Ramos (cell line): ENCODE results near the gene AFAP1L2.

Source experiments
- in situ Hi-C: fragments of 300-500 bp; cut with MboI; formaldehyde crosslinking; loops from one replicate; pipeline ENCODE4 v1.14.3; 2022; ENCODE audit warnings: low sequenced_read_pairs; ENCODE audit not compliant: unreplicated experiment

Gene AFAP1L2

DNA sequence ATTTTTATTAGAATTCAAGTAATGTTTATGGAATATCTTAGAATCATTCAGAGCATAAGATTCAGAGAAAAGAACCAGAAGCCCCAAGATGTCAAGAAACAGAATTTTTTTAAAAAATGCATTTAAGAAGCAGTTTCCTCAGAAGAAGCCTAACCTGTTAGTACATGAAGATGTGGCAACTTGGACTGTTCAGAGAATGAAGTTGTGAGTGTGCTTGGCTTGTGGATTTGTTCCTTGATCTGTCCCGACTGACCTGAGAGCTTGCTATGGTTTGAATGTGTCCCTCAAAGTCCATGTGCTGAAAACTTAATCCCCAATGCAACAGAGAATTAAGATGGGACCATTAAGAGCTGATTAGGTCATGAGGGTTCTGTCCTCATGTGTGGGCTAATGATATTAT is 13.8 kb upstream of the AFAP1L2 start:
- in situ Hi-C loops = no loop called here

GRCh38 chr10:114412907-114413797 is 8.8 kb upstream of the AFAP1L2 start:
- in situ Hi-C loops = no loop called here

GRCh38 chr10:114408968-114409444 is 4.7 kb upstream of the AFAP1L2 start:
- in situ Hi-C loops = no loop called here

- in situ Hi-C loops = no loop called here
These were observed 4.0 kb upstream of the AFAP1L2 start for GRCh38 chr10:114408112-114408967.

GRCh38 chr10:114406455-114406854 is 2.2 kb upstream of the AFAP1L2 start:
- in situ Hi-C loops = no loop called here

GRCh38 chr10:114405011-114405350 is 679 bp upstream of the AFAP1L2 start:
- in situ Hi-C loops = no loop called here

- in situ Hi-C loops = no loop called here
These were observed 651 bp downstream of the AFAP1L2 start for GRCh38 chr10:114403541-114404161.

GRCh38 chr10:114402871-114403540 is 1.3 kb downstream of the AFAP1L2 start:
- in situ Hi-C loops = no loop called here

GRCh38 chr10:114402233-114402632 is 2.1 kb downstream of the AFAP1L2 start:
- in situ Hi-C loops = no loop called here

DNA sequence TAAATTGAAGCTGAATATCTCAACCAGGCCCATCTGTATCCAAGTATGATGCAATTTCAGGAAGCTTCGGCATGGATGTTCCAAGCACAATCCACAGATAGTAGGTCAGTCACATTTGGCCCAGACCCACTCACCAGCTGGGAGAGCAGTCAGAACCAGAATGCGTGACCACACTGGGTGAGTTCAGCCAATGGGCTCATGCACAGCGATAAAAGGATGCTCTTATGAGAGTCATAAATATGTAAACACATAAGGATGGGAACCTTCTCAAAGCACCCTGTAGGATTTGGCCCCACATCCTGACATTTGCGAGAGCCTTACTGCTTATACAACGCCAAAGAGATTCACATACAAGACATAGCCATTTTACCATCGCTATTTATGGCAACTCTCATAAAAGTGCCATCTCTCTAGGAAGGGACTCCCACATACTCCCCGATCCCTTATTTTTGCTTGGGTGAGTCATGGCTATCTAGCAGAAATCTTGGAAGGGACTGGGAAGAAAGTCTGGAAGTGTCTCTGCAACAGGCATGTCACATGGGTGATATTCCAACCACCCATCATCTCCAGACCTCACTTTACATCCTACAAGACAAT is 3.0 kb downstream of the AFAP1L2 start:
- in situ Hi-C loops = no loop called here

DNA sequence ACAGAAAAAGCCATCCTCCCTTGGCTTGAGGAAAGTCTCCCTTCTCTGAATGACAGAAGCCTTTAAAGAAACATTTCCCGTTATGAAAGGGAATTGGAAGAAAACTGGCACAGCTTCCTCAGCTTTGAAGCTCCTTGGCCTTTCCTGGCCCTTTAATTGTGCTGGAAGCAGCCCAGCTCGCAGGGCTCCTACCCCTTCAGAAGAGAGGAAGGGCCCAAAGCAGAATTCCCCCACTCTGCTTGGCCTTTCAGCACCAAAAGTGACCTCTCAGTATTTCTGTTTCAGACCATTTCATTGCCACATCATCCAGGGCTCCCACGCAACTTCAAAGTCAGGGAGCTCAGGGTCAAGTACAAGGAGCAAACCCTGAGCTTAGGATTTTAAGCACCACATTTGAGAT is 4.2 kb downstream of the AFAP1L2 start:
- in situ Hi-C loops = no loop called here

- in situ Hi-C loops = no loop called here
These were observed 4.7 kb downstream of the AFAP1L2 start for GRCh38 chr10:114399576-114399975.

- in situ Hi-C loops = no loop called here
These were observed 5.5 kb downstream of the AFAP1L2 start for GRCh38 chr10:114398587-114399331.

DNA sequence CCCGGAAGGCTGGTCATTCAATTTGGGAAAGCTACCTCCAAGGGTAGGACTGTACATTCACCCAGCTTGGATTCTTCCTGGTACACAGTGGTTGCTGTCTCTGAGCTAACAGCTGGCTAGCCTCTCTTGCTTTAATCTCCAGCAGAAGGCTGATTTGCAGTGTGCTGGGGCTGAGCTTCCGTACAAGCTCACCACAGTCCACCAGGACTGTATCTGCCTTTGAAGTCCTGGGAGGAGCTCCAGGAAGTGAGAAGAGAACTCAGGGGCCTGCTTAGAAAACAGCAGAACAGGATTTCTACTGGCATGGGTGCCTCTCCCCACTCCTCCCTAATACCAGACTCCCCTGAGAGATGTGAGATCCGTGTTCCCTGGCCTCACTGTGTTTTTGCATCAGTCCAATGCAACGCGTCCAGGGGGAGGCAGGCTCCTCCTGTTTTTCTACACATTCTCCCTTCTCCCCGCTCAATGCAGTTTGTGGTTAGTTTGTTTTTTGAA is 6.6 kb downstream of the AFAP1L2 start:
- in situ Hi-C loops = no loop called here

- in situ Hi-C loops = no loop called here
These were observed 7.8 kb downstream of the AFAP1L2 start for GRCh38 chr10:114396464-114396863.

DNA sequence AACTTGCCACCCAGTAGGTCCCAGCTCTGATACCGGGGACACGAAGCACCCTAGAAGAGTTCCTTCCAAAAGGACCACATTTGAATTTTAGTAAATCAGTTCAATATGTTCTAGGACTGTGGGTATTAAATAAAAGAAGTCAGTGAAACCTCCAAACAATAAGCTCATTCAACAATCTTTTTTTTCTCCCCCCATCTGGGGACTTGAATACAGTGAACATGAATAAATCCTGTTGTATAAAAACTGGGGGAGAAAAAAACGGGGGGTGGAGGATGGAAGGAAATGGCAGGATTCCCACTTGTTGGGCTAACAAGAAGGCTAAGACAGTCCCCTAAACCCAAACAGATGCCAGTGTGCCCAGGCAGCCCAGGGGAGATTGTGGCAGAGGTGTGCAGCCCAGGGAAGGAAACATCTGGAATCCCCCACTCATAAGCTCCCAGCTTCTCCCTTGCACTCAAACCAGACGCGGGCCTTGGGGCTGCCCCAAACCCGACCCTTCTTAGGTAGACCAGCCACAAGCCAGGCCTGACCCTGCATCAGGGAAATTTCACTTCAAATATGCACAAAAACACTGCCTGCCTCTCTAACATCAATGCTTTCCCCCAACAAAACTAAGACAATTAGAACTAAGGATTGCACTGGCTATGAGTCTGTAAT is 8.8 kb downstream of the AFAP1L2 start:
- in situ Hi-C loops = no loop called here

- in situ Hi-C loops = no loop called here
These were observed 9.8 kb downstream of the AFAP1L2 start for GRCh38 chr10:114394531-114394930.

GRCh38 chr10:114393886-114394285 is 10.4 kb downstream of the AFAP1L2 start:
- in situ Hi-C loops = no loop called here
